Fibroblast of mammary gland (primary cell): Measurements from ENCODE around the gene SEC61G.

ENCODE experiments used
- DNase-seq: peaks from one replicate; pipeline ENCODE4 v3.0.0-alpha.2; 2010; ENCODE audit warnings: low read depth
- H3K4me3 ChIP-seq: 2 replicates; pipeline ENCODE4 v1.5.1; 2011; ENCODE audit warnings: low read depth, mild to moderate bottlenecking, low read length, moderate library complexity; ENCODE audit not compliant: control insufficient read depth
- TF ChIP-seq, protein P1 (sequence below): conservative IDR thresholded peaks from 2 replicates; pipeline ENCODE4 v1.5.1; 2011; ENCODE audit warnings: low read depth, low read length, inconsistent platforms; ENCODE audit not compliant: control insufficient read depth, insufficient read depth

Gene SEC61G

DNA sequence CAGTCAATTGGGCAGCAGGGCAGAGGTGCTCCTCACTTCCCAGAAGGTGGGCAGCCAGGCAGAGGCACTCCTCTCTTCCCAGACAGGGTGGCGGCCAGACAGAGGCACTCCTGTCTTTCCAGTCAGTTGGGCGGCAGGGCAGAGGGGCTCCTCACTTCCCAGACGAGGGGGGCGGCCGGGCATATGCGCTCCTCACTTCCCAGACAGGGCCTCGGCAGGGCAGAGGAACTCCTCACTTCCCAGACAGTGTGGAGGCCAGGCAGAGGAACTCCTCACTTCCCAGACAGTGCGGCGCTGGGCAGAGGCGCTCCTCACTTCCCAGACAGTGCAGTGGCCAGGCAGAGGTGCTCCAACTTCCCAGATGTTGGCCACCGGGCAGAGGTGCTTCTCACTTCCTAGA lies 33.4 kb upstream of the SEC61G start:
- TF ChIP-seq, protein P1, sequence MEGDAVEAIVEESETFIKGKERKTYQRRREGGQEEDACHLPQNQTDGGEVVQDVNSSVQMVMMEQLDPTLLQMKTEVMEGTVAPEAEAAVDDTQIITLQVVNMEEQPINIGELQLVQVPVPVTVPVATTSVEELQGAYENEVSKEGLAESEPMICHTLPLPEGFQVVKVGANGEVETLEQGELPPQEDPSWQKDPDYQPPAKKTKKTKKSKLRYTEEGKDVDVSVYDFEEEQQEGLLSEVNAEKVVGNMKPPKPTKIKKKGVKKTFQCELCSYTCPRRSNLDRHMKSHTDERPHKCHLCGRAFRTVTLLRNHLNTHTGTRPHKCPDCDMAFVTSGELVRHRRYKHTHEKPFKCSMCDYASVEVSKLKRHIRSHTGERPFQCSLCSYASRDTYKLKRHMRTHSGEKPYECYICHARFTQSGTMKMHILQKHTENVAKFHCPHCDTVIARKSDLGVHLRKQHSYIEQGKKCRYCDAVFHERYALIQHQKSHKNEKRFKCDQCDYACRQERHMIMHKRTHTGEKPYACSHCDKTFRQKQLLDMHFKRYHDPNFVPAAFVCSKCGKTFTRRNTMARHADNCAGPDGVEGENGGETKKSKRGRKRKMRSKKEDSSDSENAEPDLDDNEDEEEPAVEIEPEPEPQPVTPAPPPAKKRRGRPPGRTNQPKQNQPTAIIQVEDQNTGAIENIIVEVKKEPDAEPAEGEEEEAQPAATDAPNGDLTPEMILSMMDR = no peak
- no peak for DNase-seq
- H3K4me3 ChIP-seq = no peak overlapping the region

DNA sequence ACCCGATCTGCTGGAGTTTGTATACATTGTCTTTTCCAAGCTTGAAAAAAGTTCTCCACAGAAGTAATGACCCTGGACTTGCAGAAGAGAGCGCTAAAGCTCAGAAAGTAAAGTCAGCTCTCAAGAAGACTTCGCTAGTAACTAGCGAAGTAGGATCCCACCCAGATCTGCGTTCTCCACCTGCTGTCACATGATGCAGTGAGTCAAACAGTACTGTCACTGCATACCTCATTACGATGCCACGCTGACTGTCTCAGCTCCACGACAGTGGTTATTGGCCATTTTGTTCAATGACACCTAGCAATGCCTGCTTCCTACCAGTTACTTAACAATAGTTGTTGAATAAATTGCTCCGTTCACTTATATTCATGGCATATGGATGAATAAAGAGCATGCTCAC lies 29.7 kb upstream of the SEC61G start:
- TF ChIP-seq, protein P1 = peak; percentile 86
- no peak overlapping the region for H3K4me3 ChIP-seq
- peak; percentile 93 for DNase-seq

DNA sequence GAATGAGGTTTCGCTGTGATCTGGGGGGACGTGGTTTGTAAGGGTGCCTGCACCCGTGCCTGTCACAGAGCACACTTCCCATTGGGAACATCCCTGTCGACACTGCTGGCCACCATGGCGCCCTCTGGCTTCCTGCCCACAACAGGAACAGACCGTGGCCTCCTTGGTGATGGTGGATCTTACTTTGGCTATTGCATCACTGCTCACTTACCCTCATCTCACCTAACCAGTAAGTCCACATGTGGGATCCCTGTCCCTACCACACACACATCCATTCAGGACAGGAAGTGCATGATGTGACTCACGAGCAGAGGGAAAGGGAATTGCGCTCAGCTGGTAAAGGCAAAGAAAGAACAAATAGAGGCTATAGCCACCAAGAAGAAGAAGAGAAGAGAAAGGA lies 26.2 kb upstream of the SEC61G start:
- no peak overlapping the region for H3K4me3 ChIP-seq
- TF ChIP-seq, protein P1 = no peak
- peak; percentile 15 for DNase-seq

DNA sequence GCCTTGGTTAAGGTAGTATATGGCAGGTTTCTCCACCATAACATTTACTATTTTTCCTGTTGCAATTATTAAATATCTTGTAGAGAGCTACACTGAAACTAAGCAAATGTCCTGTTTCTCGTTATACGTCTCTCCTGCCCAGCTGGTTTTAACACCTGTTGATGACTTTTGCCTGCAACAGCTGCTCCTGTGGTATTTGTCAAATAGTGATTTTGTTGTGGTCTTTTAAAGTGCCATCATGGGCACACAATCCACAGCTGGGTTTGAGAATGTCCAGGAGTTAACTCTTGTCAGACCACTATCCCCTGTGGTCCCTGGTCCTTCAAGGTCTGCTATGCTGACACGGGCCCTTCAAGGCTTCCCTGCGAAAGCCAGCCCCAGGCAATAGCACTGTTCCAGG lies 24.9 kb upstream of the SEC61G start:
- TF ChIP-seq, protein P1 = no peak
- no peak overlapping the region for H3K4me3 ChIP-seq
- no peak for DNase-seq

DNA sequence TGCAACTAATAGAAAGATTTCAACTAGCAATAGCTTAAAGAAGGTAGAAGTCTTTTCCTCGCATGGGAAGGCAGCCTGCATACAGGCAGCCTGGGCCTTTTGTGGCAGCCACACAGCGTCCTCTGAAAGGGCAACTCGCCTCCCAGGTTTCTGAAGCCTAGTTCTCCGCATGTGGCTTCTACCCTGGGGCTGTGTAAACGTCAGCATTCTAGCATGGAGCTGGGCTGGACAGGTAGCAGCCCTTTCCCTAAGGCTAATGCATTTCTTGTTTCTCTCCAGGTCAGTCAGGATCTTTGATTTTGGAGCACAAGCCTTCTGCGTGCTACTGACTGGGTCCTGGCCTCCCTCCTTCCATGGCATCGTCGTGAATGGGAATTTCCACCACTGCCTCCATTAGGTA lies 23.8 kb upstream of the SEC61G start:
- TF ChIP-seq, protein P1 = no peak
- DNase-seq = no peak
- no peak overlapping the region for H3K4me3 ChIP-seq

DNA sequence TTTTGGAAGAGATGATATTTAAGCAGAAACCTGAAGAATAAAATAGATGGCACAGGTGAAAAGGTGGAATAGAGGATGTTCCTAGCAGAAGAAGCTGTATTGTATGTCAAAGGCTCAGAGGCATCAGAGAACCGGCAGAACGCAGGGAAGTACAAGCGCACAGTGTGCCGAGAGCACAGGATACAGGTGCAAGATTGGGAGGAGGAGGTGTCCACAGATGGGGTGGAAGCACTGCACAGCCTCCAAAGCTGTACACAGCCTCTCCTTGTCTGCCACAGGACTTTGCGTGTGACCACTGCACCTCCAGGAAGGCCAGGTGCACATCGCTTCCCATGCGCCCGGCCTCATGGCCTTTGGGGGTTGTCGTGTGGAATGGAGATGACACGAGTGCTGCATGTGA lies 23.3 kb upstream of the SEC61G start:
- DNase-seq = no peak
- H3K4me3 ChIP-seq = no peak overlapping the region
- TF ChIP-seq, protein P1 = no peak
